HG03108 (cell line): Measurements from ENCODE around the gene SPIRE2.
"Not testable (repeated sequence)": the region's sequence is repeated elsewhere in the genome, so short reads cannot be mapped to it uniquely, and the experiment has no call there.

Experiments used
- ATAC-seq: cut with Tn5 transposase; IDR thresholded peaks from one replicate; pipeline ENCODE4 v1.9.1; 2021; ENCODE audit warnings: moderate library complexity; ENCODE audit not compliant: unreplicated experiment

SPIRE2 gene, protein sequence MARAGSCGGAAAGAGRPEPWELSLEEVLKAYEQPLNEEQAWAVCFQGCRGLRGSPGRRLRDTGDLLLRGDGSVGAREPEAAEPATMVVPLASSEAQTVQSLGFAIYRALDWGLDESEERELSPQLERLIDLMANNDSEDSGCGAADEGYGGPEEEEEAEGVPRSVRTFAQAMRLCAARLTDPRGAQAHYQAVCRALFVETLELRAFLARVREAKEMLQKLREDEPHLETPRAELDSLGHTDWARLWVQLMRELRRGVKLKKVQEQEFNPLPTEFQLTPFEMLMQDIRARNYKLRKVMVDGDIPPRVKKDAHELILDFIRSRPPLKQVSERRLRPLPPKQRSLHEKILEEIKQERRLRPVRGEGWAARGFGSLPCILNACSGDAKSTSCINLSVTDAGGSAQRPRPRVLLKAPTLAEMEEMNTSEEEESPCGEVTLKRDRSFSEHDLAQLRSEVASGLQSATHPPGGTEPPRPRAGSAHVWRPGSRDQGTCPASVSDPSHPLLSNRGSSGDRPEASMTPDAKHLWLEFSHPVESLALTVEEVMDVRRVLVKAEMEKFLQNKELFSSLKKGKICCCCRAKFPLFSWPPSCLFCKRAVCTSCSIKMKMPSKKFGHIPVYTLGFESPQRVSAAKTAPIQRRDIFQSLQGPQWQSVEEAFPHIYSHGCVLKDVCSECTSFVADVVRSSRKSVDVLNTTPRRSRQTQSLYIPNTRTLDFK

DNA sequence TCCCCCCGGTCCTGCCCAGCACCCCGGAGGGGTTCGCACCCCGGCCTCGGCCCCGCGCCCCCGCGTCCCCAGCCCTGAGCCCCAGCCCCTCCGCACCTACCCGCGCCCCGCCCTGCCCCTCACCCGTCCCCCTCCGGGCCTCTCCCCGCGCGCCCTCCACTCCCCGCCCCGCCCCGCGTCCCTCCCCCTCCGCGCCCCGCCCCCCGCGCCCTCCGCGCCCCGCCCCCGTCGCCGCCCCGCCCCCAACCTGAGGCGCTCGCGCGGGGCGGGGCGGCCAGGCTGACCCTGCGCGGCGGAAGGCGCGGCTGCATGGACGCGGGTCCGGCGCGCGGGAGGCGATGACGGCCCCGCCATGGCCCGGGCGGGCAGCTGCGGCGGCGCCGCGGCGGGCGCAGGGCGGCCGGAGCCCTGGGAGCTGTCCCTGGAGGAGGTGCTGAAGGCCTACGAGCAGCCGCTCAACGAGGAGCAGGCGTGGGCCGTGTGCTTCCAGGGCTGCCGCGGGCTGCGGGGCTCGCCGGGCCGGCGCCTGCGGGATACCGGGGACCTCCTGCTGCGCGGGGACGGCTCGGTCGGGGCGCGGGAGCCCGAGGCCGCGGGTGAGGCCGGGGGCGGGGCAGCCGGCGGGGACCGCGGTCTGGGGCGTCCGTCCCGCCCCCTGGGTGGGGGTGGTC lies at the start of gene SPIRE2:
Gene SPIRE2 (plus strand): TSS at position 277 of the 671 bp plus-strand sequence. CDS start 76 bp downstream, at position 353.
- peak; percentile 52 for ATAC-seq

DNA sequence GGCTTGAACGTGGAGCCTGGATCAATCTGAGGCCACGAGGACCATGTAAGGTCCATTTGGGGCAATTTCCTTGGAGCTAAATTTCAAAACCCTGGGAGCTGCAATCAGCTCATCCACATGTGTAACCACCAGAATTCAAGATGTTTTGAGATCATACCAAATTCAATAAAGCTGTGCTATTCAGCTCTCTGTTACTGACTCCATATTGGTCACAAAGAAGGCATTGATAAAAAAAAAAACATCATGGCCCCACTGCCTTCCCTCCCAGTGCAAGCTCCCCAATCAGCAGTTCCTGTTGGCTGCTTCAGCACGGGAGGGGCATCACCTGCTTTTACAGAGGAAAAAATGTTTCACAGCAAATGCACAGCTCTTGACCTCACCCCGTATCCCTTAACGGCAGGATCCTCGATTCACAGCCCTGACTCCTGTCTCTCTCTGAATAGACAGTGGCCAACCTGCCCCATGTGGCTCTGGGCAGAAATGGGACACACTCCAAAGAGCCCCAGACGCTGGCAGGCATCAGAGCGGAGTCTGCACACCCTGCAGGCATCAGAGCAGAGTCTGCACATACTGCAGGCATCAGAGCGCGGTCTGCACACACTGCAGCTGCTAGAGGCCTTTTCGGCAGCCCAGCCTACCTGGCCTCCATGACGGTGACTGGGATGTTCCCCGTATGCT lies 48.9 kb upstream of the SPIRE2 start:
- no peak for ATAC-seq

DNA sequence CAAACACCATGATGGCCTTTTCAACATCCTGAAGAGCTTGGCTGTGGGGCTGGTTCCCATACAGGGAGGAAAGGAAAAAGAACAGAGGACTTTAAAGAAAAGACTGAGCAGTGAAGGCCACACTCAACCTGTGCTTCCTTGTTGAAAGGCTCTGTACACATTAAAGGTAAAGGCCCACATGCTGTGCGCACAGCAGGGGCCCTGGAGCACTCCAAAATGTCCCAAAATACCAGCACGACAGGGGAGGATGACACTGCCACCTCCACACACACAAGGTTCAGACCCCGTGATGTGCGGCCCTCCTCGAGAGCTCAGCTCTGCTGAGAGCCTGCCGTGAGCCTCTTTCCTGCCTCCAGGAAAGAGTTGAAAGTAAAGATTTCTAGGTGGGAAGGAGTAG lies 48.4 kb upstream of the SPIRE2 start:
- ATAC-seq: no peak

DNA sequence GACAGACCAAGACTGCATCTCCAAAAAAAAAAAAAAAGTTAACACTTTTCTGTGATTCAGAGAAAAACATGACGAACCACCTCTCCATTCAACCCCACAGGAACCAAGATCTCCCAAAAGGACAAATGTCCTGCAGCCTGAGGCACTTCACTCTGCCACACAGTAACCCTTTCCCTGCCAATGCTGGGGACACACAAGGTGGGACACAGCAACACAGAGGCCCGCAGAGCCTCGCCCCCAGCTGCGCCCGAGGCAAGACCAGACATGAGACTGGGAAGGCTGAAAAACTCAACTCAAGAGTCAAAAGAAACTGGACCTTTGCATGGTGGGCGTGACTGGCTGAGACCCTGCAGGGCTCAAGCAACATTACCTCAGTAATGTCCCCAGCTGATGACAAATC lies 45.8 kb upstream of the SPIRE2 start:
- ATAC-seq: no peak

DNA sequence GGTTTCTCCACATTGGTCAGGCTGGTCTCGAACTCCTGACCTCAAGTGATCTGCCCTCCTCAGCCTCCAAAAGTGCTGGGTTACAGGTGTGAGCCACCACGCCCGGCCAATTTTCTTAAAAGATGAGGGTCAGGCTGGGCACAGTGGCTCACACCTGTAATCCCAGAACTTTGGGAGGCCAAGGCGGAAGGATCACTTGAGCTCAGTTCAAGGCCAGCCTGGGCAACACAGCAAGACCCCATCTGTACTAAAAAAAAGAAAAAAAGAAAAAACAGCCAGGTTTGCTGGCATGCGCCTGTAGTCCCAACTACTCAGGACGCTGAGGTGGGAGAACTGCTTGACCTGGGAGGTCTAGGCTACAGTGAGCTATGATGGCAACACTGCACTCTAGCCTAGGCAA lies 44.3 kb upstream of the SPIRE2 start:
- ATAC-seq: not testable (repeated sequence)

DNA sequence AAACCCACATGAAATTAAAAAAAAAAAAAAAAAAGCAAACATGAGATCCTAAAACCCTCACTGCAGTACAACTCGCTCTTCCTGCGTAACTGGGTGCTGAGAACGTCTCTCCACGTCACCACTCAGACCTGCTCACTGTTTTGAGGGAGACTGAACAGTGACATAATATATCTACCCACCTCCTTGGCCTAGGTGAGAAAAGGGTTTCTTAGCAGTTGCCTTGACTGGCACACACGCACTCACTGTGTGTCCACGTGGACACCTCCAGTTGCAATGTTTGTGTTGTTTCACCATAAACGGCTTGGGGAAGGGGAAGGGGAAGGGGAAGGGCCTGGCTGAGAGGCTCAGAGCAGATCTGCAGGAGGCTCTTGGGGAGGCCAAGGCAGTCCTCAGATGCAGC lies 43.9 kb upstream of the SPIRE2 start:
- ATAC-seq: no peak

DNA sequence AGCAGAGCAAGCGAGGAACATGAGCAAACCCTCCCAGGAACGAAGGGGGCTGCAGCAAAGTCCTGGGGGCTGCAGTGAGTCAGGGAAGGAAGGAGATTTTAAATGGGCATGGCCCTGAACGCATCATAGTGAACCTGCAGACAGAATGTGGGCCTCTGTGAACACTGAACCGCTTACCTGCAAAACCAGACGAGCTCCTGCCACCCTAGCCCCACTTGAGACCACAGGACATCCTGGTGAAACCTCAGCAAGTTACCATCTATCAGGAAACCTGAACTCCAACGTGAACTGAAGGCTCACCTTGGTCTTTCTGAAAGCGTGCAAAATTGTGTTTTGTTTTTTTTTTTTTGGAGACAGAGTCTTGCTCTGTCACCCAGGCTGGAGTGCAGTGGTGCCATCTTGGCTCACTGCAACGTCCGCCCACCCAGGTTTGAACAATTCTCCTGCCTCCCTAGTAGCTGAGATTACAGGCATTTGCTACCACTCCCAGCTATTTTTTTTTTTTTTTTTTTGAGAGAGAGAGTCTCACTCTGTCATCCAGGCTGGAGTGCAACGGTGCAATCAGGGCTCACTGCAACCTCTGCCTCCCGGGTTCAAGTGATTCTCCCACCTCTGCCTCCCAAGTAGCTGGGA lies 42.6 kb upstream of the SPIRE2 start:
- ATAC-seq: no peak

DNA sequence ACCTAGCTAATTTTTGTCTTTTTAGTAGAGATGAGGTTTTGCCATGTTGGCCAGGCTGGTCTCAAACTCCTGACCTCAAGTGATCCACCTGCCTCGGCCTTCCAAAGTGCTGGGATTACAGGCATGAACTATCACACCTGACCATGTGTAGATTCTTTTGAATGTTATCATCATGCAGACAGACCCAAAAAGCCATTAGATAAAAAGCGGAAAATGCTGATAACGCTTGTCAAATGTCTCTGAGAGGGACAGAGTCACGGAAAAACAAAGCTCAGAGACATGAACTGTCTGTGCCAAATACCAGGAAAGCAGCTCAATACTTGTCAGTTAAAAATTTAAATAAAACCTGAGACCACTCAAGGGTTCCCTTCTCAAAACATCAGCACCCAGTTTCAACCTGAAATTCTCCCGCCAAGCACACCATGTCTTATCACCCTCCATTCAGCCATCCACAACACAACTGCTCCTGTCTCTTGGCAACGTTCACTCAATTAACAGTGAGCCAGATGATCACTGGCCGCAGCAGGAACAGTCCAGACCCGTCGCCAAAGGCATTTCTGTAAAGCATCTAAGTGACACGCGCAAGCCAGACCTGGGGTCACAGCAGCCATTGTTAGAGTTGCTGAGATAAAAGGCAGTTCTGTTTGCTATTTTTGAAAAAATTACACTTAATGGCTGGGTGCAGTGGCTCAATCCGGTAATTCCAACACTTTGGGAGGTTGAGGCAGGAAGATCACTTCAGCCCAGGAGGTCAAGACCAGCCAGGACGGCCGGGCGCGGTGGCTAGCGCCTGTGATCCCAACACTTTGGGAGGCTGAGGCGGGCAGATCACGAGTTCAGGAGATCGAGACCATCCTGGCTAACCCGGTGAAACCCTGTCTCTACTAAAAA lies 41.6 kb upstream of the SPIRE2 start:
- ATAC-seq: no peak

DNA sequence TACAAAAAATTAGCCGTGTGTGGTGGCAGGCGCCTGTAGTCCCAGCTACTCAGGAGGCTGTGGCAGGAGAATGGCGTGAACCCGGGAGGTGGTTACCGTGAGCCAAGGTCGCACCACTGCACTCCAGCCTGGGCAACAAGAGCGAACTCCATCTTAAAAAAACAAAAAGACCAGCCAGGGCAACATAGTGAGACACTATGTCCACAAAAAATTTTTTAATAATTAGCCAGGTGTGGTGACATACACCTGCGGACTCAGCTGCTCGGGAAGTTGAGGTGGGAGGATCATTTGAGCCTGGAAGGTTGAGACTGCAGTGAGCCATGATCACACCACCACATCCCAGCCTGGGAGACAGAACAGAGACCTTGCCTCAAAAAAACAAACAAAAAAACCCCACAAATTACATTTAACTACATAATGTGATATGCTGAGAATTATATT lies 40.9 kb upstream of the SPIRE2 start:
- ATAC-seq: no peak

DNA sequence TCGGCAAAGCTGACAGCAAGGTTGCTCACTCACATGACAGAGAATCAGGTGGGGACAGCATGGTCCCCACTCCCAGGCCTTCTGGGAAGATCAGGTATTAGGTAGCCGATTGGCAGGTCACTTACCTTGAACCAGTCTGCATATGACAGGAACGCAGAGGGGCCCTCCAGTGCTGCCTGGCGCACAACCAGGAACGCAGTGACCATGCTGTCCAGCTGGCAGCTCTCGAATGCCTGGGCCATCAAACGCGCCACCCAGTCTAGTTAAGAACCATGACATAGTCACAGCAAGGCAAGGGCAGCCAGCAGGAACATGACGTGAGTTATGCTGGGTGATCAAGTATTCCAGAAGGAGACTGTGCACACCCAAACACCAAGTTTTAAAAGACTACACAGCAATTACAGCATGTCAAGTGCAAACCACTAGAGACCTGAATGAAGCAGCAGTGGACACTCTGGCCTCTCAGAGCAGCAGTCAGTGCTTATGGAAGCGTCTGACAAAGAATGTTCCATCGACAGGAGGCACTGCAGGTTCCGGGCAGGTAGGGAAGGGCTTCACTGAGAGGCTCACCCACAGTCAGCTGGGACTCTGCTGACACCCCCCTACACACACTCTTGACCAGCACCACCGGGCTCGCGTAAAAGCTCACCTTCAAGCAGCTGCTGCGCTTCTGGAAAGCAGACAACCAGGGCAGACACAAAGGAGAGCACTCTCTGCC lies 36.8 kb upstream of the SPIRE2 start:
- ATAC-seq: no peak

DNA sequence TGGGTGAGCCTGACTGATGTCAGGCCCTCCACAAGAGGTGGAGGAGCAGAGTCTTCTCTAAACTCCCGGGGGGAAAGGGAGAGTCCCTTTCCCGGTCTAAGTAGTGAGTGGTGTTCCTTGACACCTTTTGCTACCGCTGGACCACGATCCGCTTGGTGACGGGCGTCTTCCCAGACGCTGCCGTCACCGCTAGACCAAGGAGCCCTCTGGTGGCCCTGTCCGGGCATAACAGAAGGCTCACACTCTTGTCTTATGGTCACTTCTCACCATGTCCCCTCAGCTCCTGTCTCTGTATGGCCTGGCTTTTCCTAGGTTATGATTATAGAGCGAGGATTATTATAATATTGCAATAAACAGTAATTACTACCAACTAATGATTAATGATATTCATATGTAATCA lies 35.2 kb upstream of the SPIRE2 start:
- not testable (repeated sequence) for ATAC-seq

DNA sequence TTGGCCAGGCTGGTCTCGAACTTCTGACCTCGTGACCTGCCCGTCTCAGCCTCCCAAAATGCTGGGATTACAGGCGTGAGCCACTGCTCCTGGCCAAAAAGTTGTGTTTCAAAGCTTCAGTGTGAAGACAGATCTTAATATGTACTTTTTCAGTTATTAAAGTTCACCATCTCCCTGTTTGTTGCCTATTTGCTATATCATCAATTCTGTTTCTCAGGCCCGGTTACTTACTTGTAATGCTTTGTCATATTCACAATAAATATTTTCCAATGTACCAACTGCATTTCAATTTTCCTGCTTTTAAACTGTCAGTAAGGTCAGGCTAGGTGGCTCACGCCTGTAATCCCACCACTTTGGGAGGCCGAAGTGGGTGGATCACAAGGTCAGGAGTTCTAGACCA lies 34.3 kb upstream of the SPIRE2 start:
- no peak for ATAC-seq

DNA sequence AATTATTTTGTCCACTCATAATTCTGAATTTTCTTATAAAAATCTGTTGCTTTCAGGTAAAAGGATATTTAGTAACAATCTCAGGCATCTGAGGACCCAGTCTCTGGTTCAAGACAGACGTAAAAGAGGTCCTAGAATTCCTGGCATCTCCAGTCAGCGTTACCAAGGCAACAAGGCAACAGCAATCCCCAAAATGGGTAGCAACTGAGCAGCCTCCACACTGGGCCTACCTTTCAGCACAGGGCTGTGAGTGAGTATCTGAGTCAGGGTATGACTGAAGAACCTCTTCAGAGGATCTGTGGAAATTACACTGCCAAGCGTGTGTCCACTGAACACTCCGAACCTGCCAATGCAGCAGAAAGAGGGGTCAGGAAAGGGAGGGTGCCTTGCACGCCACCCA lies 32.6 kb upstream of the SPIRE2 start:
- no peak for ATAC-seq

DNA sequence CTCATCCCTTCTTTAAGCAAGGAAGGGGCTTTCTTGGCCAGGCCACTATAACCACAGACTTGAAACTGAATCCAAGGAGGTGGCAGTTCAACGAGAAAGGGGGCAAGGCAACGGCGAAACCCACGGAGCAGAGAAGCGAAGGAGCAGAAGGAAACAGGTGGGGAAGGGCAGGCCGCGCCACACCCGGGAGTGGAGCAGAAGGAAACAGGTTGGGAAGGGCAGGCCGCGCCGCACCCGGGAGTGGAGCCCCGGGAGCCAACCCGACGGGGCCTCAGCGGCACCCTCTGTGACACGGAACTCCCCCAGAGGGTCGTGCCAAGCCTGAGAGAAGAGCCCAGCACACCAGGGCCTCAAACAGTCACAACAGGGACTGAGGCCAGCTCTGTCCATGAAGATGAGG lies 32.2 kb upstream of the SPIRE2 start:
- ATAC-seq: no peak

DNA sequence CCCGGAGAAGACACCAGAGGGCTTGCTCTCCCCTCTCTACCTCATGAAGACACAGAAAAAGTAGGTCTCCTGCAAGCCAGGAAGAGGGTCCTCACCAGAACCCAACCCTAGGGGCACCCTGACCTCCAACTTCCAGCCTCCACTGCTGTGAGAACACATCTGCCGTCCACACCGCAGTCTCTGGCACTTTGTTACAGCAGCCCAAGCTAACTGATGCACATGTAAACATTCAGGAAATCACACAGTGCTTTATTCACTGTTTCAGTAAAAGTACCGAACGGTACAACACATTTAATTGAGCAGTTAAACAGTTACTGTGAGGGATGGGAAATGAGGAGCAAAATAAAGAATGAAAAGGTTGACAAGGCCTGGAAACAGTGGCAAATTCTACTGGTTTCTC lies 30.1 kb upstream of the SPIRE2 start:
- ATAC-seq: no peak

DNA sequence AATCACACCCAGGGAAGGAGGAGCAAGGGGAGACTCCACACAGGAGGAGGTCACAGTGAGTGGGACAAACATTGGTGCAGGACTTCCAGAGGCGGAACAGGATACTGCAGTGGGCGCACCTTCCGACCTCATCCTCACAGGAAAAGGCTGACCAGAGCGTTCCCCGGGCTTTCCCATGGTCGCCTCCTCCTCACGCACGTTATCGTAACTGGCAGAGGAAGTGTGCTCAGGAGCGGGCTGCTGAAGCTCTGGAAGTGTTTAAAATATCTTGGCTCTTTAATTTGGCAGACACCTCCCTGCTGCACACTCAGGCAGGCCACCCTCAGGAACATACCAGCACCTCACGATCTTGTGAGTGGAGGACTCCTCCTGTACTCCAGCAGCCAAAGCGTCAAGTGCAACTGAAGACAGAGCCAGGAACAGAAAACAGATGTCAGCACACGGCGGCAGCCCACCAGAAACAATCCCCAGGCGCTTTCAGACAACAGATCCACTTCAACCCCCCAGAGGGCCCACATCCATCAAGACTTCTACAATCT lies 29.4 kb upstream of the SPIRE2 start:
- ATAC-seq: no peak

DNA sequence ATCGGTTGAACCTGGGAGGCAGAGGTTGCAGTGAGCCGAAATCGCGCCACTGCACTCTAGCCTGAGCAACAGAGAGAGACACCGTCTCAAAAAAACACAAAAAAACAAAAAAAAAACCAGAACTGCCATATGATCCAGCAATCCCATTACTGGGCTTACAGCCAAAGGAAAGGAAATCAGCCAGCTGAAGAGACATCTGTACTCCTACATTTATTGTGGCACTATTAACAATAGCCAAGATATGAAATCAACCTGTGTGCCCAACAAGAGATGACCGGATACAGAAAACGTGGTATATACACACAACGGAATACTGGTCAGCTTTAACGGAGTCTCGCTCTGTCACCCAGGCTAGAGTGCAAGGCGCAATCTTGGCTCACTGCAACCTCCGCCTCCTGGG lies 26.5 kb upstream of the SPIRE2 start:
- ATAC-seq: no peak

DNA sequence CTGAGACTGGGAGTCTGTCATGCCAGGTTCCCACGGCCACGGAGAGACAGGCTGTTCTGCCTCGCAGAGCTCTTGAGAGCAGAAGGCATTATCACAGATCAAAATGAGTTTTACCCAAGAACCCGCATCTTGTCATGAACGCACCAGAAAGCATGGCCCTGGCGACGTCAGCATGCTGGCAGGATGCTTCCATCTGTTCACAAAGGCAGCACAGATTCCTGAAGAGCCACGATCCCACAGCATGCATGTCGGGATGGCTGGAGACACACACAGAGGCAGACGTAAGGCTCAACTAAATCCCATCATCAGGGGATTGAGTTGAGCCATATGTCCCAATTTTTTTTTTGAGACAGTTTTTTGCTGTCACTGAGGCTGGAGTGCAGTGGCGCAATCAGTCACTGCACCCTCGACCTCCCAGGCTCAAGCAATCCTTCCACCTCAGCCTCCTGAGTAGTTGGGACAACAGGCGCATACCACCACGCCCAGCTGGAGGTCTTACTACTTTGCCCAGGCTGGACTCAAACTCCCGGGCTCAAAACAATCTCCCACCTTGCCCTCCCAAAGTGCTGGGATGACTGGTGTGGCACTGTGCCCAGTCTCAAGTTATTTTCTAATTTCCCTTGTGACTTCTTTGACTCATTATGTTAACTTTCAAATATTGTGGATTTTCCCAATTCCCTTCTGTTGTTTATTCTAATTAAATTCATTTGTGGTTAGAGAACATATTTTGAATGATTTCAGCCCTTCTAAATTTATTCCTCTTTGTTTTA lies 23.0 kb upstream of the SPIRE2 start:
- no peak for ATAC-seq
